COLO668 (cell line): ENCODE data around the gene PNMT.
A peak's percentile ranks its signal among the peaks of the same experiment; 100 is the strongest.

Source experiments
- DNase-seq: peaks from one replicate; lab custom pipeline; 2025; ENCODE audit not compliant: unreplicated experiment; lab: John Stamatoyannopoulos, UW

Gene PNMT

GRCh38 chr17:39653316-39653661 lies 15.0 kb upstream of the PNMT start:
- DNase-seq, result no peak

- DNase-seq, result peak; percentile 57
These were observed 14.5 kb upstream of the PNMT start for GRCh38 chr17:39653662-39654331.

GRCh38 chr17:39655105-39655504 lies 13.1 kb upstream of the PNMT start:
- DNase-seq, result no peak

DNA sequence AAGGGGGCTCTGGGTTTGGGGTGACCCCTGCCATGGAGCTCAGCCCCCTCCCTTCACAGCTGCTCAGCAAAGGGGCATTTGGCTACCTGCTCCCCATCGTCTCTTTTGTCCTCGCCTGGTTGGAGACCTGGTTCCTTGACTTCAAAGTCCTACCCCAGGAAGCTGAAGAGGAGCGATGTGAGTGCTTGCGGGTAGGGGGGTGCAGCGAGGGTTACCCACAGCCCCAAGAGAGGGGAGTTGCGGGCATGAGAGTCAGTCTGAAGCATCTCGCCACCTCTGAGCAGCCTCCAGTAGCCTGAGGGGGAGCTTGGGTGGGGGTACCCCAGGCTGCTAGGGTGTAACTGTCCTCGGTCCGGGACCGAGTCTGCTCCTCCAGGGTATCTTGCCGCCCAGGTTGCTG lies 9.9 kb upstream of the PNMT start:
- DNase-seq, result no peak

- DNase-seq, result no peak
These were observed 9.5 kb upstream of the PNMT start for GRCh38 chr17:39658760-39659159.

DNA sequence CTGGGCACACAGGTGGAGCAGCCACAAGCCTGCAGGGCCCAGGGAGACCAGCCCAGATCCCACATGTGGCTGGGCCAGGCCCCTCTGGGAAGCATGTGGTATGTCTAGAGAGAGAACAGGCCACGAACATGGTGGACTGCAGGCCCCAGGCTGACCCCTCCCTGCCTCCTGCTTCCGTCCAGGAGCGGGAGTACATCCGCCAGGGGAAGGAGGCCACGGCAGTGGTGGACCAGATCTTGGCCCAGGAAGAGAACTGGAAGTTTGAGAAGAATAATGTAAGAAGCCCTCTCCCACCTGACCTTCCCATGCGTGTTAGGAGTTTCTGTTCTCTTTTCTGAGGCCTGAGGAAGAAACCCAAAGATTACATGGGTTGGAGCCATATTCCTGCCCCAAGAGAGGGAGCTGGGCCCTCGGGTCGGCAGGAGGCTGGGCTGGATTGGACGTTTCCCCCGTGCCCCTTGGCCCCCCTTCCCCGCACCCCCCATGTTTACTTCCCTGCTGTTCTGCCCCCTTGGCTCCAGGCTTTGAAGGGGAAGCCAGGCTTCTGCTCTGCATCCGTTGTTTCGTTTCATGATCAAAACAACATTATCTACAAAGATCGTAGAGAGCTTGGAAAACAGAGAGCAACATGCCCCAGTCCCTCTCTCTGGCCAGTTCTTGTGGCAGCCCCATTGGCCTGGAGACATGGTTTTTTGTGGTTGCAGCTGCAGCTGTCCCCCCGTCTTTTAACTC lies 8.8 kb upstream of the PNMT start:
- DNase-seq, result no peak

DNA sequence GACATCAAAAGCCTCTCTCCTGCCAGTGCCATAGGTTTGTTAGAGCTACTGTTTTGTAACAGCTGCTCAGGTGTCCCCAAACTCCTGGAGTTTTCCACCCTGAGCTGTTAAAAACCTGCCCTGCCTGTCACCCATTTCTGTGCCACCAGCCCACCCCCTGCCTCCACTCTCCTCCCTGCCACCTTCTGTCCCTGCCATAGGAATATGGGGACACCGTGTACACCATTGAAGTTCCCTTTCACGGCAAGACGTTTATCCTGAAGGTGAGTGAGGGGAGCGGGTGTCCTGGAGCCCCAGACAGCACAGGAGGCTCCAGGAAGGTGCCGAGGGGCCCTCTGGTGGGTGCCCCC lies 8.3 kb upstream of the PNMT start:
- DNase-seq, result no peak

DNA sequence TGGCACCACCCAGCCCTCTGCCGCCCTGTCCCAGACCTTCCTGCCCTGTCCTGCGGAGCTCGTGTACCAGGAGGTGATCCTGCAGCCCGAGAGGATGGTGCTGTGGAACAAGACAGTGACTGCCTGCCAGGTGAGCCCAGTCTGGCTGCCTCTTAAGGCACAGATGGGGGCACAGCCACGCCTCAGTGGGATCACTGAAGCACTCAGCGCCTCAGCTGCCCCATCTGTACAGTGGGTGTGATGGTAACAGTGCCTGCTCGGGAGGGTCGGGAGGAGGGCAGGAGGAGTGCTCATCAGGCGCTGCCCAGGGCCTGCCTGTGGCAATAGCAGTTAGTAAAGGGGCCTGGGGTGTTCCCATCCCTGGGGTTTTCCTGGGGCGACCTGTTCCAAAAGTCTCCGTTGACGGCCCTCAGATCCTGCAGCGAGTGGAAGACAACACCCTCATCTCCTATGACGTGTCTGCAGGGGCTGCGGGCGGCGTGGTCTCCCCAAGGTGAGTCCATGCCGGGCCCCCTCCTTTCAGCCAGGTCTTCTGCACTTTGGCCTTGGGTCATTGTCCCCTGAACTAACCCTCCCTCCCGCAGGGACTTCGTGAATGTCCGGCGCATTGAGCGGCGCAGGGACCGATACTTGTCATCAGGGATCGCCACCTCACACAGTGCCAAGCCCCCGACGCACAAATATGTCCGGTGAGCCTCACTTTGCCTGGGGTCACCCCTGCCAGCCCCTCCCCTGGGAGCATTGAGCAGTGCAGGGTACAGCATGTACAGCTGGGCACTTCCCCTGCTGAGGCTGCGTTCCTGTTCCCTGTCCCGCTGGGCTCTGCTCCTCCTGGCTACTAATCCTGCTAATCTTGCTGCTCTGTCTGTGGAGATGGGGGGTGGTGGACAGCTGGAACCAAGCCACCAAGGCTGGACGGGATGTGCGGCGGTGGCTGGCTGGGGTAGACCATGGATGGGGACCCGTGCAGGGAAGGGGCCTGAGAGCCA lies 7.6 kb upstream of the PNMT start:
- DNase-seq, result no peak

- no peak for DNase-seq
These were observed 6.3 kb upstream of the PNMT start for GRCh38 chr17:39661744-39662541.

GRCh38 chr17:39662551-39663339 lies 5.5 kb upstream of the PNMT start:
- no peak for DNase-seq

- no peak for DNase-seq
These were observed 4.9 kb upstream of the PNMT start for GRCh38 chr17:39663340-39663687.

DNA sequence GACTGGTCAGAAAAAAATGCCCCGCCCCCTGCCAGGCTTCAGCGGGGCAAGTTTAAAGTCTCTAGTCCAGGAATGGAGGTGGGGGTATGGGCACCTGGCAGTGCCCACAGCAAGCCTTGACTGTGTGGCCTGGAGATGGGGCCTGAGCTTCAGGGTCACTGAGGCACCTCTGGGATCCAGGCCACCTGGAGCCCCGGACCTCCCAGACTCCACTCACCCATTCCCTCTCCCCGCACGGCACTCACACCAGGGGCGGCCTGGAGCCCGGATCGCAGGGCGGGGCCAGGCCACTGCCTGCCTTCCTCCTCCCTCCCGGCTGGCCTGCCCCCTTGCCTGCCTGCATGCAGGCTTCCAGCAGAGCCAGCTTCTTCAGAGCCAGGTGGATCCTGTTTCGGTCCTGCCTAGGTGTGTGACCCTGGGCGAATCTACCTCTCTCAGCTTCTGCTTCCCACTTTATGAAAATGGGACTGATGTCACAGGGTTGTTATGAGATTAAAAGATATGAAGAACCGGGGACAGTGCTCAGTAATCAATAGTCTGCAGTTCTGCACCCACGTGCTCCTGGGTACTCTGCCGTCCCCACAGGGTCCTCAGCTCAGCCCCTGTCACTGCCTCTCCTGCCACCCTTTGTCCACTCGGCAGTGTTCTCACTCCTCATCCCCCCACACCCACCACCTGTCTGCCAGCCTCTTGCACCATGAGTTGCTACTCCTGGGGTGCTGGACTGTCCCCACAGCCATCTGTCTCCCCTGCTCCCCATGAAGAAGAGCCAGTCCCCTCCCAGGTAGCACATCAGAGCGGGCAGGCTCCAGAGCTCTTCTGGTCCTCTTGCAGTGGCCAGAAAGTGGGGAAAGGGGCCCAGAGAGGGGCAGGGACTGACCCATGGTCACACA lies 4.3 kb upstream of the PNMT start:
- no peak for DNase-seq

GRCh38 chr17:39664581-39665561 lies 3.4 kb upstream of the PNMT start, which contains the start of gene TCAP:
Gene TCAP (plus strand): TSS chr17:39665349. CDS start chr17:39665360, 11 bp downstream.
- no peak for DNase-seq

DNA sequence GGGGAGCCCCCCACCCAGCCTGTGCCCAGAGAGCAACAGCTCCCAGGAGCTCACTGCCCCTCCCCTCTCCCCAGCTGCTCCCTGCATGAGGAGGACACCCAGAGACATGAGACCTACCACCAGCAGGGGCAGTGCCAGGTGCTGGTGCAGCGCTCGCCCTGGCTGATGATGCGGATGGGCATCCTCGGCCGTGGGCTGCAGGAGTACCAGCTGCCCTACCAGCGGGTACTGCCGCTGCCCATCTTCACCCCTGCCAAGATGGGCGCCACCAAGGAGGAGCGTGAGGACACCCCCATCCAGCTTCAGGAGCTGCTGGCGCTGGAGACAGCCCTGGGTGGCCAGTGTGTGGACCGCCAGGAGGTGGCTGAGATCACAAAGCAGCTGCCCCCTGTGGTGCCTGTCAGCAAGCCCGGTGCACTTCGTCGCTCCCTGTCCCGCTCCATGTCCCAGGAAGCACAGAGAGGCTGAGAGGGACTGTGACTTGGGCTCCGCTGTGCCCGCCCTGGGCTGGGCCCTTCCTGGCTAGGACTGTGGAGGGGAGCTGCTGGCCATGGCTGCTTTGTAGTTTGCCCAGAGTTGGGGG lies 2.5 kb upstream of the PNMT start:
- peak; percentile 47 for DNase-seq

- DNase-seq, result no peak
These were observed 2.0 kb upstream of the PNMT start for GRCh38 chr17:39666231-39666600.

DNA sequence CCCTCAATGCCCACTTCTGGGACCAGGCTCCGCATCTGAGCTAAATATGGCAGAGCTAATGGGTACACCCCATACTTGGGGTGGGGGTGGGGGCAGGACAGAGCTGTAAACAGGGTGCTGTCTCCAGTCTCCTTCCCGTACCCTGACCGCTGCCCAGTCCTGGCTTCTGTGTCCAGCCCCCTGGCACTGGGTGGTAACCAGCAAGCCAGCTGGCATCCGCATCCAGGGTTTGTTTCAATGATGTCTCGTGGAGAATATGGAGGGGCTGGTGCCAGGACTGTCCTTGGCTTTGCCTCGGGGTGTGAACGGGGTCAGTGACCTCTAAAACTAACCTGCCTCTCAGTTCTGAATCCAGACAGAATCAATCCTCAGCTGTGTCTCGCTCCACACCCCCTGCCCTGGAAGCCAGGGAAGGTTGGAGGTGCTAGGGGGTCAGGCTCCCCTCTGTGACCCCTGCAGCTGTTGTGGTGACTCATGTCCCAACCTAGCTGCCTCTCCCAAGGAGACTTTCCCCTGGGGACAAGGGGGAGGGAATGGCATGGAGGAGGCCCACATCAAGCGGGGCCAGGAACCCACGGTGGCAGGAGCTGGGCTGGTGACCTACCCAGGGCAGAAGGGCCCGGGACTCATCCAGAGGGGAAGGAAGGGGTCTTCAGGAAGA lies 1.5 kb upstream of the PNMT start:
- no peak for DNase-seq

DNA sequence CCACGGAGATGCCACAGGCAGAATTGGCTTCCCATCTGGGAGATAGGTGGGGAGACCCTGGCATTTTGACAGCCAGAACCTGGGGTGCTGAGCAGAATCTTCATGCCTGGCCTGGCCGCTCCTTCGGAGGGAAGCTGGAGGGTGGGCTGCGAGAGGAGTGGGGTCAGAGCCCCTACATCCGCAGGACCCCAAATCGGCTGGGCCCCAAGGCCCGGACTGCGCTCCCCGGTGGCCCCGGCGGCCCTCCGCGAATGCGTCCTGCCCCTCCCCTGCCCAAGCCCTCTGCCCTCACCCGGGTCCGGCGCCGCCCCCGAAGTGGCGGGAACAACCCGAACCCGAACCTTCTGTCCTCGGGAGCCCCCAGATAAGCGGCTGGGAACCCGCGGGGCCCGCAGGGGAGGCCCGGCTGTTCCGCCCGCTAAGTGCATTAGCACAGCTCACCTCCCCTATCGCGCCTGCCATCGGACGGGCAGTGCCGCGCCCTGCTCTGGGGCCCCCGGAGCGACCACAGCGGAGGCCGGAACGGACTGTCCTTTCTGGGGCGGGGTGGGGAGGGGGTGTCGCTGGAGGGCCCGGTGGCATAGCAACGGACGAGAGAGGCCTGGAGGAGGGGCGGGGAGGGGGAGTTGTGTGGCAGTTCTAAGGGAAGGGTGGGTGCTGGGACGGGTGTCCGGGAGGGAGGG lies 850 bp upstream of the PNMT start:
- DNase-seq, result no peak
